Calu3 (cell line): ENCODE data around the gene SUMO2. TPM values are rescaled to one million over a fixed set of nuclear protein-coding genes. Genes with fewer than 3 reads are reported as not detected.

Experiments used
- Bru-seq: library from RNA; stranded (reverse); fragments of 400-500 nt; gene quantifications from one replicate; lab custom pipeline; 2021; lab: Mats Ljungman, UMichigan
- BruChase-seq, 2 experiments: library from RNA; stranded (reverse); fragments of 400-500 nt; gene quantifications; one replicate each; lab custom pipeline; 2021; lab: Mats Ljungman, UMichigan
- BruUV-seq: library from RNA; stranded (reverse); fragments of 400-500 nt; replicated peaks from 2 replicates; lab custom pipeline; 2021; lab: Mats Ljungman, UMichigan
- CTCF ChIA-PET: fragments of 300-600 bp; sonication (Branson Sonifier 250); formaldehyde crosslinking; loops from one replicate; lab custom pipeline; 2022; ENCODE audit warnings: antibody characterized with exemption; lab: Charles Lee
- DNase-seq: peaks from one replicate; pipeline ENCODE4 v3.0.0; 2022
- H3K27ac Mint-ChIP-seq: one replicate; pipeline ENCODE4 v1.8.0; 2022; ENCODE audit warnings: mixed read lengths; ENCODE audit not compliant: unreplicated experiment
- H3K27me3 Mint-ChIP-seq: one replicate; pipeline ENCODE4 v1.8.0; 2022; ENCODE audit warnings: mixed read lengths; ENCODE audit not compliant: unreplicated experiment
- H3K36me3 Mint-ChIP-seq: one replicate; pipeline ENCODE4 v1.8.0; 2022; ENCODE audit warnings: mild to moderate bottlenecking, moderate library complexity, mixed read lengths; ENCODE audit not compliant: insufficient read depth, unreplicated experiment
- H3K4me1 Mint-ChIP-seq: one replicate; pipeline ENCODE4 v1.8.0; 2022; ENCODE audit warnings: mild to moderate bottlenecking, low read depth, mixed read lengths; ENCODE audit not compliant: unreplicated experiment
- H3K4me3 Mint-ChIP-seq: one replicate; pipeline ENCODE4 v1.8.0; 2022; ENCODE audit warnings: mild to moderate bottlenecking, low read depth, moderate library complexity, mixed read lengths; ENCODE audit not compliant: unreplicated experiment
- H3K9me3 Mint-ChIP-seq: one replicate; pipeline ENCODE4 v1.8.0; 2022; ENCODE audit warnings: low read depth, mixed read lengths; ENCODE audit not compliant: unreplicated experiment
- CTCF ChIP-seq: fragments of 200-600 bp; IDR thresholded peaks from one replicate; pipeline ENCODE4 v1.8.0; 2022; ENCODE audit warnings: antibody characterized with exemption; ENCODE audit not compliant: unreplicated experiment
- intact Hi-C: fragments of 100-400 bp; cut with micrococcal nuclease; formaldehyde crosslinking; loops from one replicate; pipeline ENCODE4 v1.10.0; 2022; ENCODE audit not compliant: unreplicated experiment
- long read RNA-seq: library from polyadenylated mRNA; stranded (forward); transcript quantifications from one replicate; pipeline ENCODE4 v2.0.0, GENCODE V29; 2022
- total RNA-seq: library from RNA; stranded (reverse); gene quantifications from 2 replicates; pipeline ENCODE4 v1.2.3, GENCODE V29; 2022

SUMO2 gene
- total RNA-seq (401 and 429 TPM in 2 replicates), Bru-seq, nascent RNA (percentile 90 among the genes with signal in this experiment), BruChase-seq, experiment 1, labeled RNA remaining after a 6-hour chase (percentile 97 among the genes with signal in this experiment), BruChase-seq, experiment 2, labeled RNA remaining after a 2-hour chase (percentile 94 among the genes with signal in this experiment)
- long read RNA-seq, transcript SUMO2-203 (4 exons, 490 nt): minor isoform, 17 of 447 reads
- long read RNA-seq, transcript SUMO2-202 (4 exons, 3,190 nt): major isoform, 399 of 447 reads
- long read RNA-seq, partial matches to known transcripts: 8 of 447 reads
- long read RNA-seq, other reads (novel, unspliced or antisense): 20 of 447 reads

GRCh38 chr17:75182569-75183436 is at the start of gene SUMO2:
SUMO2 (minus strand) TSS chr17:75182959; CDS start chr17:75182834, 125 bp downstream.
- H3K36me3 Mint-ChIP-seq: peaks cover 69% of the 10 kb centered on the region
- peaks cover 5% of the 10 kb centered on the region for H3K9me3 Mint-ChIP-seq
- CTCF ChIA-PET: no interaction called here
- peak within 1 kb of the TSS; percentile 79 for H3K27ac Mint-ChIP-seq
- DNase-seq: peak; percentile 95
- TF ChIP-seq CTCF: no peak
- intact Hi-C loops: no loop called here
- no peaks in the 10 kb centered on the region for H3K27me3 Mint-ChIP-seq
- H3K4me3 Mint-ChIP-seq: peak within 1 kb of the TSS; percentile 76
- peaks cover 17% of the 10 kb centered on the region for H3K4me1 Mint-ChIP-seq
- BruUV-seq: no TSS peak

- H3K4me3 Mint-ChIP-seq: no peak overlapping the region
- H3K9me3 Mint-ChIP-seq: no peaks in the 10 kb centered on the region
- no peak for TF ChIP-seq CTCF
- no peak overlapping the region for H3K27ac Mint-ChIP-seq
- no peaks in the 10 kb centered on the region for H3K4me1 Mint-ChIP-seq
- no TSS peak for BruUV-seq
- DNase-seq: no peak
- no peaks in the 10 kb centered on the region for H3K27me3 Mint-ChIP-seq
- CTCF ChIA-PET: no interaction called here
- intact Hi-C loops: no loop called here
- H3K36me3 Mint-ChIP-seq: peaks cover 78% of the 10 kb centered on the region
Observed at GRCh38 chr17:75231741-75232464, 49.1 kb upstream of the SUMO2 start.

GRCh38 chr17:75231071-75231470 is 48.3 kb upstream of the SUMO2 start:
- peaks cover 79% of the 10 kb centered on the region for H3K36me3 Mint-ChIP-seq
- no TSS peak for BruUV-seq
- intact Hi-C loops: no loop called here
- H3K27me3 Mint-ChIP-seq: no peaks in the 10 kb centered on the region
- no peaks in the 10 kb centered on the region for H3K4me1 Mint-ChIP-seq
- DNase-seq: no peak
- H3K27ac Mint-ChIP-seq: no peak overlapping the region
- CTCF ChIA-PET: interaction anchor here (0.6 to 1.5 kb wide), 2 partner anchors 11 to 35 kb away, joined by 4 to 5 read pairs; no protein-coding TSS in a partner anchor
- no peak overlapping the region for H3K4me3 Mint-ChIP-seq
- H3K9me3 Mint-ChIP-seq: no peaks in the 10 kb centered on the region
- no peak for TF ChIP-seq CTCF

- no peak for TF ChIP-seq CTCF
- H3K36me3 Mint-ChIP-seq: peaks cover 82% of the 10 kb centered on the region
- intact Hi-C loops: no loop called here
- H3K27ac Mint-ChIP-seq: no peak overlapping the region
- CTCF ChIA-PET: interaction anchor here (0.6 kb wide), 1 partner anchor 73 kb away, joined by 3 read pairs; no protein-coding TSS in a partner anchor
- BruUV-seq: no TSS peak
- H3K4me3 Mint-ChIP-seq: no peak overlapping the region
- no peaks in the 10 kb centered on the region for H3K27me3 Mint-ChIP-seq
- no peak for DNase-seq
- H3K4me1 Mint-ChIP-seq: no peaks in the 10 kb centered on the region
- H3K9me3 Mint-ChIP-seq: no peaks in the 10 kb centered on the region
Observed at GRCh38 chr17:75228847-75229246, 46.1 kb upstream of the SUMO2 start.
